Spinal cord (tissue), 10 donors: ENCODE data around the gene SLC12A7. TPM values are rescaled to one million over a fixed set of nuclear protein-coding genes. Genes with fewer than 3 reads are reported as not detected.

ENCODE experiments used
- DNase-seq, 6 donors: peaks; one replicate each; pipeline versions ENCODE4 v3.0.0 to v3.0.0-alpha.2; 2013 to 2015; ENCODE audit warnings: low spot score in 6 of 6, low read depth in 4 of 6
- H3K27ac ChIP-seq: one replicate; pipeline ENCODE4 v1.5.1; 2013; ENCODE audit warnings: low read depth, low read length, control low read depth
- H3K27me3 ChIP-seq: one replicate; pipeline ENCODE4 v1.6.1; 2013; ENCODE audit warnings: low read length; ENCODE audit not compliant: control insufficient read depth, insufficient read depth
- H3K36me3 ChIP-seq: one replicate; pipeline ENCODE4 v1.6.1; 2013; ENCODE audit warnings: low read length; ENCODE audit not compliant: control insufficient read depth, insufficient read depth
- H3K4me1 ChIP-seq: one replicate; pipeline ENCODE4 v1.6.1; 2013; ENCODE audit warnings: low read length; ENCODE audit not compliant: control insufficient read depth, insufficient read depth
- H3K4me3 ChIP-seq: one replicate; pipeline ENCODE4 v1.5.1; 2013; ENCODE audit warnings: low read depth, low read length, control low read depth
- H3K9me3 ChIP-seq: one replicate; pipeline ENCODE4 v1.6.1; 2013; ENCODE audit warnings: low read length; ENCODE audit not compliant: control insufficient read depth, insufficient read depth
- WGBS: methylation state at CpG from one replicate; pipeline ENCODE4 v1.1.5; 2013; ENCODE audit warnings: missing lambda C conversion rate; ENCODE audit not compliant: insufficient coverage; 5-methylcytosine and 5-hydroxymethylcytosine counted together
- polyA plus RNA-seq, 2 donors: library from polyadenylated mRNA; unstranded; fragments of 120-200 nt; gene quantifications; one replicate each; pipeline ENCODE4 v1.2.1, GENCODE V29; 2013; ENCODE audit not compliant: insufficient read length in 2 of 2
- total RNA-seq, 2 donors: library from RNA; depleted of rRNA in 1 of 2; stranded (reverse); fragments of 120-200 nt in 1 of 2; fragments of >200 nt in 1 of 2; gene quantifications; one replicate each; pipeline versions ENCODE4 v1.2.3 to v1.2.4, GENCODE V29; 2013 to 2014
- donor health status: healthy.

SLC12A7 gene
- total and polyA plus RNA-seq, 4 donors = 8.7 to 21.3 (median 16.4) TPM

DNA sequence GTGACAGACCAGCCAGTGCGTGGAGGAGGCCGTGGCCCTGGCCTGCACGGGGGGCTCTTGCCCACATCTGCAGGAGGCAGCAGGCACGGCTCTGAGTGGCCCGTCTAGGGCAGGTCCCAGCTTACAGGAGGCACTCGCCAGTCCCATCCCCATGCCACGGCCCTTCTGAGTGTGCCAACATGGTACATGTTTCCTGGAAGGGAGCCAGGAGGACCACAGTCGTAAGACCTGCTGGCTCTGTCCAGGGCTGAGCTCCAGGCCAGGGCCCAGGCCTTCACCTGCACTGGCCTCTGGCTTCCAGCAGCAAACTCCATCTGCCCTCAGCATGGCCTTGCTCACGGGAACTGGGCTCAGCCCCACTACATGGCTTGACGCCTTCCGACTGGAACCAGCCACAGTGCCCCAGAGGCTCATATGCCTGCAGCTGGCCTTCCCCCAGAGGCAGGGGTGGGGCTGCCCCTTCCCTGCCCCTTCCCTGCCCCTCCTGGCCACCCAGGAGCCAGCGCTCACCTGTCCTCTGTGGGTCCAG, 99.5 kb downstream of the SLC12A7 start:
- H3K27me3 ChIP-seq = peaks cover 15% of the 10 kb centered on the region

DNA sequence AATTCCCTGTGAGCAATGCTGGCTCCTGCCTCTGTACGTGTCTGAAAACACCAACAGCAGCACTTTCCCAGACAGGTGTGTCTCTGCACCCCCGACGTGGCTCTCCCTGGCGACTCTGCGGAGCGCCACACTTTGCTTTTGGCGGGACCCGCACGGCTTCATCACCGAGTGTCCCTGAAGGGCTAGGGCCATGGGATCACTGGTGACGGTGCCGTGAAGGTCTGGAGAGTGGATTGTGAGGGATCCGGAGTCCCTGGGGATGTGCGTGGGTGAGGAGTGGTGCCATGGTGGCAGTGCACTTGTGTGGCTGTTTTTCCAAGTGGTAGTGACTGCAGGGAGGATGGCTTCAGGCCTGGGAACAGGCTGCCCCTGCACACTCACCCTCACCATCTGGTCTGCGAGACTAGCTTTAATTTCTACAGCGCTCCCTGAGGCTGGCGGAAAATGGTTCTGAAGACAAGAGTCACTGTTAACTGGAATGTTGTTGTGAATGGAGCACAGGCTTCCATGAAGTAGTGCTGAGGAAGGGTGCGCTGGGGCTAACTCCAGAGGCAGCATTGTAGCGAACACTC, 100.0 kb downstream of the SLC12A7 start:
- Histone ChIP-seq H3K27me3 (peaks cover 19% of the 10 kb centered on the region), H3K4me1 (peaks cover 67% of the 10 kb centered on the region), H3K9me3 (no peaks in the 10 kb centered on the region), H3K27ac (no peak overlapping the region), H3K4me3 (no peak overlapping the region), H3K36me3 (peaks cover 35% of the 10 kb centered on the region)
- 86% methylated on average over 15 of the region's 19 CpGs for WGBS
- DNase-seq = peak in 1 of 6 donors; percentile 33

More for the DNA sequence above, 99.5 kb downstream of the SLC12A7 start:
- Histone ChIP-seq H3K4me3 (no peak overlapping the region), H3K9me3 (no peaks in the 10 kb centered on the region), H3K27ac (no peak overlapping the region), H3K36me3 (peaks cover 41% of the 10 kb centered on the region), H3K4me1 (peaks cover 71% of the 10 kb centered on the region)
- no peak for DNase-seq
- WGBS = 77% methylated on average over 11 of the region's 12 CpGs

DNA sequence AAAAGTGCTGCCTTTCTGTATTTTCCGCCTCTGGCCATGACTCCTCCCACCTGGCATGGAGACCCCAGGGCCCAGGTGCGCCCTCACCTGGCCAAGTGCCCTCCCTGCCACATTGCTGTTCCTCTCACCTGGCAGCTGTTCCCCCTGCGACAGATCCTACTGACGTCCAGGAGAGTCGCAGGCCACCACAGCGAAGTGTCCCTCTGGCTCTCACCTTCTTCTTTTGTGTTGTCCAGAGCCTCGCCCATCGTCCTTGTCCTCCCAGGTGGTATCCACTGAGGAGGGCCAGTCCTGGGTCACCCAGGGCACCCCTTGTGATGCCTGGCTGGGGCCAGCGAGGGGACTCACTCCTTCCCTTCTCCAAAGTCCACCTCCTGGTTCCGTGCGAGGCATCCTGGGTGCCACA, 100.6 kb downstream of the SLC12A7 start:
- no peak overlapping the region for H3K4me3 ChIP-seq
- peaks cover 35% of the 10 kb centered on the region for H3K36me3 ChIP-seq
- peaks cover 63% of the 10 kb centered on the region for H3K4me1 ChIP-seq
- WGBS = 69% methylated on average over 11 of the region's 11 CpGs
- no peak for DNase-seq
- no peak overlapping the region for H3K27ac ChIP-seq
- H3K27me3 ChIP-seq = peaks cover 21% of the 10 kb centered on the region
- H3K9me3 ChIP-seq = no peaks in the 10 kb centered on the region

DNA sequence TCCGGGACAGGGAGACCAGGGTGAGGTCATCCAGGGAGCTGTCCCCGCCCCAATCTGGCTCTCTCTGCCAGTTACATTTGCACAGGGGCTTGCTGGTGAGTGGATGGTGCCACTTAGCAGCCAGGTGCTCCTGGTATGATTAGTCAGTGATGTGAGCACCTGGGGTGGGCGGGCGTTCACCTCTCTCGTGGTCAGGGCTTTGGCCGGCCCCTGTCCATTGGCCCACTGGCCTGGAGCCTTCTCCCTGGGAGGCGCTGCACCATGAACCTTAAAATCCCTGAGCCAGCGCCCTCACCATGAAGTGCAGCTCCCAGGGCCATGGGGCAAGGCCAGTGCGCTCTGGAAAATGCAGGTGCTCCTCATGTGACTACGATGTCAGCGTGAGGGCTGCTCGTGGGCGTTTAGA, 101.2 kb downstream of the SLC12A7 start:
- Histone ChIP-seq H3K36me3 (peaks cover 35% of the 10 kb centered on the region), H3K27me3 (peaks cover 25% of the 10 kb centered on the region), H3K4me1 (peaks cover 58% of the 10 kb centered on the region), H3K4me3 (no peak overlapping the region), H3K9me3 (no peaks in the 10 kb centered on the region), H3K27ac (no peak overlapping the region)
- WGBS = 80% methylated on average over 9 of the region's 13 CpGs
- DNase-seq = no peak

DNA sequence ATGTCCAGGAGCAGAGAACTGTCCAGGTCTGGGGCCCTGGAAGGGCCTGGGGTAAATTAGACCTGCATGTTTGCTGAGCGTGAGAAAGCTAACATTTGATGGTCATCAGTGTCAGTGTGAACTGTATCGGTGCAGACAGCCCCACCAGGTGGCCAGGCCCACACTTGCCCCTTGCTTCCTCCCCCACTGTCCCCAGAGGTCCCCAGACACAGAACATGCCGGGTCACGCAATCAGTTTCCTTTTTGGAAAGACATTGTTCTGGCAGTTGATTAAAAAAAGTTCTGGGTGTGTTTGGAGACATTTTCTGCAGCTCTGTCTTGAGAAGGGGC, 101.7 kb downstream of the SLC12A7 start:
- Histone ChIP-seq H3K4me3 (peak overlapping the region; percentile 45), H3K9me3 (no peaks in the 10 kb centered on the region), H3K4me1 (peaks cover 58% of the 10 kb centered on the region), H3K36me3 (peaks cover 34% of the 10 kb centered on the region), H3K27ac (no peak overlapping the region), H3K27me3 (peaks cover 30% of the 10 kb centered on the region)
- WGBS = 25% methylated on average over 2 of the region's 4 CpGs
- no peak for DNase-seq

DNA sequence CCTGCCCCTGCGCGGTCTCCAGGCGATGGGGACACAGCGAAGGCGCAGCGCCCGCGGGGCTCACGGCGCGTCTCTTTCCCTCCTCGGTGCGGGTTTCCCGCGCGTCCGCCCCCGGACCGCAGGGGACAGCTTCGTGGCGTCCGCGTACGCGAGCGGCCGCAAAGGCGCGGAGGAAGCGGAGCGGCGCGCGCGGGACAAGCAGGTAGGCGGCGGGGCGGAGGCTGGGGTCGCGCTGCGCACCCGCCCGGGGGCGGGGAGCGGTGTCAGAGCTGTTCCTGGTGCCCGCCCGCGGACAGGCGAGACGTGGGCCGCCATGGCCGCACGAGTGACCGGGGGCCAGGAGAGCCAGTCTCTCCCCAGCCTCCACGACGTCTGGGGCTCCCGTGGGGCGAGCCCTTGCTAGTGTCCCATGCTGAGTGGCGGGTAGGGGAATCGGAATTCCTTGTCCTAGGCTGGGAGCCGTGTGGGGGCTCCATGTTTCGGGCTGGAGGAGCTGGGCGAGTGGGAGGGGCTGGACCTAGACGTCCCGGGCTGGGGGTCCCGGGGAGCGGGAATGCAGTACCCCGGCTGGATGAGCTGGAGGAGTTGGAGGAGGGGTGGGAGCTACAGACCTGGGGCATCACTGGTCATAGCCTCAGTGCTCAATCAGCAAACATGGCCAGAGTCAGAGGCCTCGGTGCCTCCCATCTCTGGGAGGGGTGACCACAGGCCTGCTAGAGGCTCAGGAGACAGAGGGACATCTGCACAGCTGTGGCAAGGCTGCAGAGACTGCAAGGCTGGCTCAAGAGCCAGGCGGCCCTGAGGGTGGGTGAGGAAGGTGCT, 102.3 kb downstream of the SLC12A7 start:
- Histone ChIP-seq H3K4me1 (peaks cover 61% of the 10 kb centered on the region), H3K9me3 (no peaks in the 10 kb centered on the region), H3K36me3 (peaks cover 28% of the 10 kb centered on the region), H3K4me3 (peak overlapping the region; percentile 45), H3K27me3 (peaks cover 33% of the 10 kb centered on the region), H3K27ac (no peak overlapping the region)
- DNase-seq = no peak
- WGBS = 5% methylated on average over 70 of the region's 70 CpGs

DNA sequence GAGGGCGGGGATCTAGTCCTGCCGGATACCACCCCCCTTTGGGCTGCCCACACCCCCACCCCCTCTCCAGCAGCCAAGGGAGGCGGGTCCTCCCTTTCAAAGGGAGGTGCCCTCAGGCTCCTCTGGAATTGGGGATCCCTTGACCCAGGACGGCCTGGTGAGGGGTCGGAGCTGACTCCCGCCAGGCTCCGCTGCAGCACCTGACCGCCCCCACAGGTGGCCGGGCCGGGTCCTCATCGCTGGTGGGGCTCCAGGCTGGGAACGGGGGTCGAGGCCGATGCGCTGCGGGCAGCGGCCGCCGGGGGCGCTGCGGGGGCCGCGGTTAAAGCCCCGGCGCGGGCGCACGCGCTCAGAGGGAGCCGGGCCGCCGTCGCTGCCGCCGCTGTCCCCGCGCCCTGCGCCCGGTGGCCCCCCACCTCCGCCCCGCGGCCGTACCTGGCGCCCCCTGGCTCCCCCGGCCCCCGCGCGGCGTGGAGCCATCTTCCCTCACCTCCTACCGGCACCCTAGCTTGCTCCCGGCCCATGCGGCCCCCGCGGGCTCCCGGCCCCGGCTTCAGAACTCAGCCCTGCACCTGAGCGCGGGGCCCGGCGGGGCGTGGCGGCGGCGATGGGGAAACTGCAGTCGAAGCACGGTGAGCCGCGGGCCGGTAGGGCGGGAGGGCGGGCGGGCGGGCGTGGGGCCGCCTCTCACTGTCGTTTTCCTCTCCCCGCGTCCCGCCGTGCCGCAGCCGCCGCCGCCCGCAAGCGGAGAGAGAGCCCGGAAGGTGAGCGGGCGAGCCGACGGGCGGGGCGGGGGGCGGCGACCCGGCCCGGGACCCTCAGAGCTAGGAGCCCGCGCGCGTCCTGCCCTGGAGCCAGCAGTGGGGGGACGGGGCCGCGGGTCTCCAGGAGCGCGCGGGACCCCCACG, 103.2 kb downstream of the SLC12A7 start, which contains the start of gene NKD2:
Gene NKD2, plus strand, starts transcription at position 352 of the 908 bp plus-strand sequence. Its CDS starts 256 bp downstream, at position 608.
- no peak within 1 kb of the TSS for H3K27ac ChIP-seq
- WGBS = under 1% methylated on average over 101 of the region's 108 CpGs
- H3K36me3 ChIP-seq = peaks cover 22% of the 10 kb centered on the region
- DNase-seq = peak in 2 of 6 donors; percentile 70 to 71
- peaks cover 67% of the 10 kb centered on the region for H3K4me1 ChIP-seq
- peaks cover 41% of the 10 kb centered on the region for H3K27me3 ChIP-seq
- peak within 1 kb of the TSS; percentile 45 for H3K4me3 ChIP-seq
- no peaks in the 10 kb centered on the region for H3K9me3 ChIP-seq

DNA sequence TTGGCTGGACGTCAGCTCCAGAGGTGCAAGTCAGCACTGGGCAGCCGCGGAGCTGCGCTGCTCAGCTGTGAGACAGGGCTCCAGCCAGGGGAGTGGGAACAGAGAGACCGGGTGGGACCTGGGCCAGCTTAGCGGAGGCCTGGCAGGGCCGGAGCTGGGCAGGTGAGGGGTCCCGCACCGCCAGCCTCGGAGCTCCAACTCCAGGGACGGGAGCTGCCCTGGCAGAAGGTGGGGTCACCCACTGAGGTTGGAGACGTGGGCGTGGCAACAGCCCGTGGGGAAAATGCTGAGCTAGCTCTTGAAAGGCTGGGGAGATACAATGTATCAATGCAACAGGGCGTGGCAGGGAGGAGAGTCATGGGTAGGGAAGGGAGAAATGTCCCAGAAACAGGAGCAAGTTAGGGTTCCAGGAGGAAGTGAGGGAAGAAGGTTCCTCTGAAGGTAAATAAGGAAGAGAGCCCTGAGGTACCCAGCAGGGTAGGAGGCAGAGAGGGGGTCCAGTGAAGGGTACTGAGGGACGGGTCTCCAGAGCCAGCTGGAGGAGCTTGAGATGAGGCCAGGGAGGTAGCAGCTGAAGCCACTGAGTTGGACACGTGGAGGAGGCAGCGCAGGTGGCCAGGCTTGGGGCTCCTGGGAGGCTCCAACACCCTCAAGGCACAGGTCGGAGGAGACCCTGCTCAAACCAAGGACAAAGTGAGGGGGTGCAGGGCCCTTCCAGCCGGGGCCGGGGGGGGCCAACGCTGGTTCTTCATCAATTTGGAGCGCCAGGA, 104.0 kb downstream of the SLC12A7 start:
- DNase-seq = no peak
- Histone ChIP-seq H3K9me3 (no peaks in the 10 kb centered on the region), H3K4me3 (no peak overlapping the region), H3K36me3 (peaks cover 13% of the 10 kb centered on the region), H3K4me1 (peaks cover 62% of the 10 kb centered on the region), H3K27ac (no peak overlapping the region), H3K27me3 (peaks cover 41% of the 10 kb centered on the region)
- WGBS = 63% methylated on average over 23 of the region's 23 CpGs
